Cardiac muscle cell (in vitro differentiated cells and primary cell): ENCODE measurements around the gene POU6F2. TPM values are rescaled to one million over a fixed set of nuclear protein-coding genes. Genes with fewer than 3 reads are reported as not detected.

Source experiments
- DNase-seq, 2 donors: peaks; one replicate each; pipeline versions ENCODE4 v3.0.0 to v3.0.0-alpha.2; 2010 to 2017; ENCODE audit warnings: low read depth in 1 of 2, low spot score in 1 of 2
- H3K27ac ChIP-seq: fragments of 200-600 bp; sonication (generic); 2 replicates; pipeline ENCODE4 v1.5.1; 2016
- H3K27me3 ChIP-seq: fragments of 200-600 bp; sonication (generic); 2 replicates; pipeline ENCODE4 v1.6.0; 2016; ENCODE audit warnings: control low read depth
- H3K36me3 ChIP-seq: fragments of 200-600 bp; sonication (generic); 2 replicates; pipeline ENCODE4 v1.5.1; 2016; ENCODE audit warnings: control low read depth
- H3K4me1 ChIP-seq: fragments of 200-600 bp; sonication (generic); 2 replicates; pipeline ENCODE4 v1.8.1; 2017; ENCODE audit warnings: low read depth, mild to moderate bottlenecking, mixed run types
- H3K4me3 ChIP-seq: fragments of 200-600 bp; sonication (generic); 2 replicates; pipeline ENCODE4 v1.5.1; 2016; ENCODE audit warnings: mild to moderate bottlenecking
- H3K9me3 ChIP-seq: fragments of 200-600 bp; sonication (generic); 2 replicates; pipeline ENCODE4 v1.5.1; 2017; ENCODE audit warnings: low read depth, mild to moderate bottlenecking, control low read depth
- polyA plus RNA-seq: library from polyadenylated mRNA; unstranded; fragments of >200 nt; fragmentation: Nextera tagmentation; extraction: Ambion mirVana; gene quantifications from 2 replicates; pipeline ENCODE4 v1.2.1, GENCODE V29; 2016
- total RNA-seq: library from RNA; depleted of rRNA; stranded (reverse); fragments of >200 nt; gene quantifications from 2 replicates; pipeline ENCODE4 v1.2.3, GENCODE V29; 2016
- TF ChIP-seq, protein P1 (sequence below): IDR thresholded peaks from 2 replicates; pipeline ENCODE4 v1.5.1; 2012; ENCODE audit warnings: low read depth, mild to moderate bottlenecking, low read length

POU6F2 gene
- total and polyA plus RNA-seq, 2 experiments from 2014 or later, result 1.7 to 3.6 TPM

DNA sequence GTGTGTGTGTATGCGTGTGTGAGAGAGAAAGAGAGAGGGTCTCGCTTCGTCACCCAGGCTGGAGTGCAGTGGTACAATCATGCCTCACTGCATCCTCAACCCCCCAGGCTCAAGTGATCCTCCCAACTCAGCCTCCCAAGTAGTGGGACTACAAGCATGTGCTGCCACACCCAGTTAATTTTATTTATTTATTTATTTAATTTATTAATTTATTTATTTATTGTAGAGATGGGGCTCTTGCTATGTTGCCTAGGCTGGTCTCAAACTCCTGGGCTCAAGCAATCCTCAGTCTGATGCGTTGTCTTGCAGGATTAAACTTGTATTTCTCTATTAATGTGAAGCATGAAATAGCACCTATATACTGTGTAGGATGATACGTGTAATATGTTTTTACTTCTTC is 21.8 kb upstream of the POU6F2 start:
- Histone ChIP-seq H3K4me1 (no peaks in the 10 kb centered on the region), H3K27ac (no peak overlapping the region), H3K4me3 (no peak overlapping the region), H3K9me3 (no peaks in the 10 kb centered on the region), H3K36me3 (no peaks in the 10 kb centered on the region), H3K27me3 (no peaks in the 10 kb centered on the region)
- DNase-seq, result no peak
- TF ChIP-seq, protein P1, sequence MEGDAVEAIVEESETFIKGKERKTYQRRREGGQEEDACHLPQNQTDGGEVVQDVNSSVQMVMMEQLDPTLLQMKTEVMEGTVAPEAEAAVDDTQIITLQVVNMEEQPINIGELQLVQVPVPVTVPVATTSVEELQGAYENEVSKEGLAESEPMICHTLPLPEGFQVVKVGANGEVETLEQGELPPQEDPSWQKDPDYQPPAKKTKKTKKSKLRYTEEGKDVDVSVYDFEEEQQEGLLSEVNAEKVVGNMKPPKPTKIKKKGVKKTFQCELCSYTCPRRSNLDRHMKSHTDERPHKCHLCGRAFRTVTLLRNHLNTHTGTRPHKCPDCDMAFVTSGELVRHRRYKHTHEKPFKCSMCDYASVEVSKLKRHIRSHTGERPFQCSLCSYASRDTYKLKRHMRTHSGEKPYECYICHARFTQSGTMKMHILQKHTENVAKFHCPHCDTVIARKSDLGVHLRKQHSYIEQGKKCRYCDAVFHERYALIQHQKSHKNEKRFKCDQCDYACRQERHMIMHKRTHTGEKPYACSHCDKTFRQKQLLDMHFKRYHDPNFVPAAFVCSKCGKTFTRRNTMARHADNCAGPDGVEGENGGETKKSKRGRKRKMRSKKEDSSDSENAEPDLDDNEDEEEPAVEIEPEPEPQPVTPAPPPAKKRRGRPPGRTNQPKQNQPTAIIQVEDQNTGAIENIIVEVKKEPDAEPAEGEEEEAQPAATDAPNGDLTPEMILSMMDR, result no peak

DNA sequence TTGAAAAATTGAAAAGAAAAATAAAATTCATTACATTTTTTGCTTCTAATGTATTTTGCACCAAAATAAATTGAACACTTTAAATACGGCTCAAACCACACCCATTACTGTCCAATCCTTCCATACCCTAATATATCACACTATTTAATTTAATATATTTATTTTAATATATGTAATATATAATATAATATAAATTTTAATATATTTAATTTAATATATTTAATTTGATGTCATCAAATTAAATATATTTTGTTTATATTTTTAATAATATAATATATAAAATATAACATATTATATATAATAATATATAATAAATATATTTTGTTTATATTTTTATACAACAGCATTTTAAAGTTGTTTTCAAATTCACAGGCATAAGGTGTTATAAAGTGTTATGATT is 15.7 kb upstream of the POU6F2 start:
- no peak for DNase-seq
- TF ChIP-seq, protein P1, result no peak
- H3K4me1 ChIP-seq, result no peaks in the 10 kb centered on the region
- no peak overlapping the region for H3K27ac ChIP-seq
- H3K4me3 ChIP-seq, result no peak overlapping the region
- no peaks in the 10 kb centered on the region for H3K9me3 ChIP-seq
- no peaks in the 10 kb centered on the region for H3K27me3 ChIP-seq
- H3K36me3 ChIP-seq, result no peaks in the 10 kb centered on the region

DNA sequence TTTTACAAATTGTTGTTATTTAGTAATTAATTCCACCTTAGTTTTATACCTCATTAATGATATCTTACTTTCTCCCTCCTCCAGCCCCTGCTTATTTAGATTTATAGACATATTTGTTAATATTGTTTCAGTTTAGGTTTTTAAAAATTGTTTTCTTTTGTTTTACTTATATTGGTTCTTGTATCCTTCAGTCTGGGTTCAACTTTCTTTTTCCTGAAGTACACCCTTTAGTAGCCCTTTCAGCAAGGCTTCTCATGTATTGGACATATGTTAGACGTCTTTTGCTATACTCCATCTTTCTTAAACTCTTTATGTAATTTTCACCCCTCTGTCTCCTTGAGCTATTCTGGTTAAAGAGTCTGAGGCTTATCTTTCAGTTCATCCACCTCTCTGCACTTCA is 12.8 kb upstream of the POU6F2 start:
- Histone ChIP-seq H3K27me3 (no peaks in the 10 kb centered on the region), H3K27ac (no peak overlapping the region), H3K36me3 (no peaks in the 10 kb centered on the region), H3K9me3 (no peaks in the 10 kb centered on the region), H3K4me1 (no peaks in the 10 kb centered on the region), H3K4me3 (no peak overlapping the region)
- no peak for DNase-seq
- TF ChIP-seq, protein P1, result no peak

DNA sequence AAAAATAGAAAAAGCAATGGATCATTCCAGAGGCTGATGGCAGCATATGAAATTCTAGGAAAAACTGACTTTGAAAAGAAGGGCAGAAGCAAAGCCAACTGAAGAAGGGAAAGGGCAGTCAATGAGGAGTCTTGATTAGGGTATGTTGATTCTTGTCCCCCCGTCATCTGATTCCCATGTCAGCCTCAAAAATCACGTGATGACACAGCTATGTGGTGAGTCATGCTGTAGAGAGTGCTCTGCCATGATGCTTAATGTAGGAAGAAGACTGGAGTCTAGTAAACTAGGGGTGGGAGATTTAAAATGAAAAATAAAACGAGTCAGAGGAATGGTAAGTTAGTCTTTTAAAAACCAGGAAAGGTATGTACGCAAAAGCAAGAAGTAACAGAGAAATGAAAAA is 3.9 kb upstream of the POU6F2 start:
- Histone ChIP-seq H3K4me1 (no peaks in the 10 kb centered on the region), H3K36me3 (no peaks in the 10 kb centered on the region), H3K4me3 (no peak overlapping the region), H3K27ac (no peak overlapping the region), H3K27me3 (peaks cover 16% of the 10 kb centered on the region), H3K9me3 (no peaks in the 10 kb centered on the region)
- DNase-seq, result no peak
- TF ChIP-seq, protein P1, result no peak

DNA sequence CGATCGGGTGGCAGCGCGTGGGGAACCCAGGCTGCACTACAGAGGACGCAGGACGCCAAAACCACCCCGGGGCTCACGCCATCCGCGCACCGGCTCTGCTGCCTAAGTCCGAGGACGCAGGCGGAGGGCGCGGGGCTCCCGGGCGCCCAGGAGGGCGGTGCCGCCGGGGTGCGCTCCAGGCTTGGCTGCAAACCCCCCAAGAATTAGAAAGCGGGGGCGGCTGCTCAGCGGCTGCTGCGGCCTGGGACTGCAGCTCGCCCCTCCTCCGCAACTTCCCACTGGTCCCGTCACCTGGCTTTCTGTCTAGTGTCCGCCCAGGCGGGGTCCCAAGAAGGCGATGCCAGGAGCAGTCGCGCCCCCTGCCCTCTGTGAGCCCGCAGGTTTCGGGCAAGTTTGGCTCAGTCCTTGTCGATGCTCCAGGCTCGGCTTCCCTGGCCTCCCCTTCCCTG is 1.7 kb upstream of the POU6F2 start:
- DNase-seq, result peak in 1 of 2 donors; percentile 42
- Histone ChIP-seq H3K9me3 (no peaks in the 10 kb centered on the region), H3K4me1 (no peaks in the 10 kb centered on the region), H3K27me3 (peaks cover 16% of the 10 kb centered on the region), H3K4me3 (peak overlapping the region; percentile 39), H3K36me3 (no peaks in the 10 kb centered on the region), H3K27ac (no peak overlapping the region)
- TF ChIP-seq, protein P1, result no peak

DNA sequence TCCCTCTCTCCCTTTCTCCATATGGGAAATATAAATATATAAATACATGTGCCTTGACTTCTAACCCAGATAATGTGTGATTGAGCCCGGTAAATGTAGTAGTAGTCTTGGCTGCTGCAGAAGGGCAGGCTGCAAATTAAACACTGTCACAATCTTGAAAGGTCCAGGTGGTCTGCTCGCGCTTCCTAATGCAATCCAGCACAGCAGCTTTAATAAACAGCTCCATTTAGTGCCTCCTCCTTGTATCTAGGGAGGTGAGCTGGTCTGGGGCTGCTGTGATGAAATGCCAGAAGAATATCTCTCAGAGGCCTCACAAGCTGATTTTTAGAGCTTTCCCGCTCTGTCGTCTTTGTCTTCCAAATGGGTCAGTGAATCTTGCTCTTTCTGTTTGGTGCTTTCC is 782 bp downstream of the POU6F2 start:
- no peaks in the 10 kb centered on the region for H3K4me1 ChIP-seq
- H3K36me3 ChIP-seq, result no peaks in the 10 kb centered on the region
- peaks cover 16% of the 10 kb centered on the region for H3K27me3 ChIP-seq
- H3K4me3 ChIP-seq, result no peak overlapping the region
- no peak for DNase-seq
- no peaks in the 10 kb centered on the region for H3K9me3 ChIP-seq
- H3K27ac ChIP-seq, result no peak overlapping the region
- TF ChIP-seq, protein P1, result no peak
